ENCODE data around the gene KRTDAP.
"Not testable (repeated sequence)": the region's sequence is repeated elsewhere in the genome, so short reads cannot be mapped to it uniquely, and the experiment has no call there.

The KRTDAP gene

DNA sequence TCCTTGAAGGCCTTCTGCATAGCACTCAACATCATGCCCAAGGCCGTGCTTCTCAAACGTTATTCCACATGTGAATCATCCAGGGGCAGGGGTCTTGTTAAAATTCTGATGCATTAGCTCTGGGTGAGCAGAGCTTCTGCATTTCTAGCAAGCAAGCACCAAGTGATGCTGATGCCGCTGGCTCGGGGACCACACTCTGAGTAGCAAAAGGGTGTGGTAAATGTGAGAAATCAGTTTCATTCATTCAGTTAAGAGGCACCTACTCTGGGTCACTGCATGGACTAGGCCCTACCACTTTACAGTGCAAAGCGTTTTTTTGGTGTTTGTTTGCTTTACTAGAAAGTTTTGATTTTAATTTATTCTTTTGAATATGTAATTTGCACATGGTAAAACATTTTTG, 7.2 kb downstream of the KRTDAP start:
- no peak for DNase-seq

DNA sequence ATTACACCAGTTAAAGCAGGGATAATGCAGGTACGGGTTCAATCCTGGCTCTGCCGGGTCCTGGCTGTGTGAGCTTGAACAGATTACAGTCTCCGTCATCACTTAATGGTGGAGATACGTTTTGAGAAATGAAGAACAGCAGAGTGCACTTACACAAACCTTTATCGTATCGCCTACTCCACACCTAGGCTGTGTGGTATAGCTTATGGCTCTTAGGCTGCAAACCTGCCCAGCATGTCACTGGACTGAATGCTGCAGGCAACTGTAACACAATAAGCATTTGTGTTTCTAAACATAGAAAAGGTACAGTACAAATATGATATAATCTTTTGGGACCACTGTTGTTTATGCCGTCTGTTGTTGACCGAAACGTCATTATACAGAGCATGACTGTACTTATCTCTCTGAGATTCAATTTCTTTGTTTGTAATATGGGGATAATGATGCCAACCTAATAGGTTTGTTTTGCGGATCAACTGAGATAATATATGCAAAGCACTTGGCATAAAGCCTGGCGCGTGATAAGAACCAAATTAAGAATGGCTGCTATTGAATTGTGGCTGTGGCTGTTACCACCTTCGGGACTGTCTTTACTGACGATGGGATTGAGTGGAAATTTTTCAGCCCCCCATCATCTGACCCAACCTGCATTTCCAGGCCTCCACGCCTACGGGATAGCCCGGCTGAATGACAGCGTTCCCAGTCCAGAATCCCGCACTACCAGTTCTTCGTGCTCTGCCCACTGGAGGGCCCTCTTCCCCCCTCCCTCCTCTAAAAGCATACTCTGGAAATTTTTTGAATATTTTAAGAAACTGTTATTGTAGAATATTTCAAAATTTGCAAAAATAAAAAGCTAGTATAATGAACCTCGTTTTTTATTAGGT, 11.2 kb downstream of the KRTDAP start:
- DNase-seq = no peak

DNA sequence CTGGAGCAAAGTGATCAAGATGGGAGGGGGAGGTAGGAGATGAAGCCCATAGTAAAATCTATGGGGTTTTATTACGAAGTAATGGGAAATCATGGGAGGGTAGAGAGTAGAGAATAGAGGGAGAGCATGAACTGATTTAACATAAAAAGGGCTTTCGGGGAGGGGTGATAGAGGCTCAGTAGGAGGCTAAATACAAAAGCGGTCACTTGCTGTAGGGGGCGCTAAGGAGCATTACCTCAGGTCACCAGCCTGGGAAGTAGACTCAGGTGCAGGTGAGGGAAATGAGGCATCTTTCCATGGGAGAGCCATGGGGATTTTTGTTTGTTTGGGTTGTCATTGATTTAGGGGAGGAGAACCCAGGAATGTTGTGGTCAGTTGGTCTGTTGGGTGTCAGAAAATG, 14.1 kb downstream of the KRTDAP start:
- no peak for DNase-seq

DNA sequence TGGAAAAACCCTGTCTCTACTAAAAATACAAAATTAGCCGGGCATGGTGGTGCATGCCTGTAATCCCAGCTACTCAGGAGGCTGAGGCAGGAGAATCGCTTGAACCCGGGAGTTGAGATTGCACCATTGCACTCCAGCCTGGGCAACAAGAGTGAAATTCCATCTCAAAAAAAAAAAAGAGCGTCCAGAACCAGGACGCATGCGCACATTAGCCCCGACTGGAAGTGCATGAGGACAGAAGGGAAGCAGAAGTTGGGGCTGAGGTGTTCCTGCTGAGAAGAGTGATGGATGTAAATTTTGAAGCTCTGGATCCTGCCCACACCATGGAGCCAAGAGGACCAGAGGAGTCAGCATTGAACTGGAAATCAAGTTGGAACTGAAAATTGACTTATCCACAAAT, 15.7 kb downstream of the KRTDAP start:
- not testable (repeated sequence) for DNase-seq

GRCh38 chr19:35474104-35474503, 16.2 kb downstream of the KRTDAP start:
- no peak for DNase-seq

DNA sequence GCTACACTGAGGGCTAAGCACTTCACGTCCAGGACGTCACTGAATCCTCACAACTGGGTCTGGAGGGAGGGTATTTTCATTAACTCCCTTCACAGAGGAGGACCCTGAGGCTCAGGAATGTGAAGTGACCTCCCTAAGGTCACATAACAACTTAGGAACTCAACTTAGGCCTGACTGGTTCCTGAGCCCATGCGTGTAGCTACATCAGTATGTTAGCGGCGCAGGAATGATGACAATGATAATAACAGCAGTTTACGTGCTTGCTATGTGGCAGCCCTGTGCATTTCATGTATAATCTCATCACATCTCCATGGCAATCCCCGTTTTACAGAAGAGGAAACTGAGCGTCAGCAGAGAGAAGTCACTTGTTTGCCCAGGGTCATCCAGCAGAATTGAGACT, 18.3 kb downstream of the KRTDAP start:
- no peak for DNase-seq

DNA sequence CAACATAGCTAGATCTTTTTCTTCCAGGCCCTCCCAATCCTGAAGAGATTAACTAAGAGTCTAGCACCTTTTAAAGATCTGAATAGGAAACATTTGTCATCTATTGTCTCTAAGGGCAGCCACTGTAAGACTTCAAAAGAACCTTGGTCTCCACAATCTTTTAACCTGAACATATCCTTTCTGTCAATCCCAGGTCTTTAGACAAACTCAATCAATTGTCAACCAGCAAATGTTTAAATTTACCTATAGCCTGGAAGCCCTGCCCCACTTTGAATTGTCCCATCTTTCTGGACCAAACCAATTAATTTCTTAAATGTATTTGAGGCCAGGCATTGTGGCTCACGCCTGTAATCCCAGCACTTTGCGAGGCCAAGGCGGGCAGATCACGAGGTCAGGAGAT, 19.2 kb downstream of the KRTDAP start:
- DNase-seq = not testable (repeated sequence)

DNA sequence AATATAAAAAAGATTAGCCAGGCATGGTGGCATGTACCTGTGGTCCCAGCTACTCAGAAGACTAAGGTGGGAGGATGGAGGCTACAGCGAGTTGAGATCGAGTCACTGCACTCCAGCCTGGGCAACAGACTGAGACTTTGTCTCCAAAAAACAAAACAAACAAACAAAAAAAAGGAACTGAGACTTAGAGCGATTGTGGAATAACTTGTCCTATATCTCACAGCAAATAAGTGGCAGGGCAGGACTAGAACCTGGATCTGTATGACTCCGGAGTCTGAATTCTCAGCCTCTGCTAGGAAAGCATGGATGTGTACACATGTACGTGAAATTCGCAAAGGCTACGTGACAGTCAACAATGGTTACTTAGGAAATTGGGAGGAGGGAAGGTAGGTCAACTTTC, 20.1 kb downstream of the KRTDAP start:
- DNase-seq = no peak

- no peak for DNase-seq
Measured at GRCh38 chr19:35468637-35469036, 21.6 kb downstream of the KRTDAP start.

GRCh38 chr19:35466259-35466658, 24.0 kb downstream of the KRTDAP start:
- no peak for DNase-seq

- DNase-seq = not testable (repeated sequence)
Measured at GRCh38 chr19:35462956-35463355, 27.3 kb downstream of the KRTDAP start.

DNA sequence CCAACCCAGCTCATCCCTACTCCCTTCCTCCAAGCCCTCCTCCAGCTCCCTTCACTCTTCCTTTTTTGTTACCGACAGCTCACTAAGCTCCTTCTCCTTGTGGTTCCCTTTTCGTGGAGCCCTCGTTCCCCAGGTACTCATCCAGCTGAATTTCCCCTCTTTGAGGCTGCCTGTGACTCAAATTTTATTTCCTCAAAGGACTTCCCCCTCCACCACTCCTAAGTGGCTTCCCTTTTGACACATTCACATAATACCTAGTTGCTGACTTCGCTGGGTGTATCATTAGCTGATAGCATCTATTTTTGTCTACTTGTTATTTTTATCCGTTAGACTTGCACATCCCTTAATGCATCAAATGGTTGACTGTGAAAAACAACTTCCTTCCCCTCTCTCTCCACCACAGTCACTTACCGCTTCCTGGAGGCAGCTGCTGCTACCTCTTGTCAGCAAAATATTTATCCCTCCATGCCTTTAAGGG, 27.7 kb downstream of the KRTDAP start:
- no peak for DNase-seq

DNA sequence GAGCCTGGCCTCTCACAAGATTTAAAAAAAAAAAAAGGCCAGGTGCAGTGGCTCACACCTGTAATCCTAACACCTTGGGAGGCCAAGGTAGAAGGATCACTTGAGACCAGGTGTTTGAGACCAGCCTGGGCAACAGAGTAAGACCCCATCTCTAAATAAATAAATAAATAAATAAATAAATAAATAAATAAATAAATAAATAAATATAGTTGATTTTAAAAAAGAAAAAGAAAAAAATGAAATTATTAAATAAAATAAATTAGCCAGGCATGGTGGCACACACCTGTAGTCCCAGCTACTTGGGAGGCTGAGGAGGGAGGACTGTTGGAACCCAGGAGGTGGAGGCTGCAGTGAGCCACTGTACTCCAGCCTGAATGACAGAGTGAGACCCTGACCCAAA, 28.5 kb downstream of the KRTDAP start:
- DNase-seq = not testable (repeated sequence)

DNA sequence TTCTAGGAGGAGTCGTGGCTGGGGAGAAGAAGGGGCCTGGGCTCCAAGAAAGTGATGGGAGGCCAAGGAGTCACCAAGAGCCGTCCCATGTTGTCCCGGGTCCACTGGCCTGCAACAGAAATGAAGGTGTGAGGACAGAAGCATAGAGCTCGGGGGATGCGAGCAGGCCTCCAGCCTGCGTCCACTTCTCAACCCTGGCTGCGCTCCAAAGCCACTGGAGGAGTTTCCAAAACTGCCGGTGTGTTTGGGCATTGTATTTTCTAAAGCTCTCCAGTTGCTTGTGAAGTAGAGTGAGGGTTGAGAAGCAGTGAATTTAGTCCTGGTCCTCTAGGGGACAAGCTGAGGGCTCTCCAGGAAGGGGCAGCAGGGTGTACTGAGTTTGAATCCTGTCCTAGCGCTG, 29.2 kb downstream of the KRTDAP start:
- DNase-seq = no peak

DNA sequence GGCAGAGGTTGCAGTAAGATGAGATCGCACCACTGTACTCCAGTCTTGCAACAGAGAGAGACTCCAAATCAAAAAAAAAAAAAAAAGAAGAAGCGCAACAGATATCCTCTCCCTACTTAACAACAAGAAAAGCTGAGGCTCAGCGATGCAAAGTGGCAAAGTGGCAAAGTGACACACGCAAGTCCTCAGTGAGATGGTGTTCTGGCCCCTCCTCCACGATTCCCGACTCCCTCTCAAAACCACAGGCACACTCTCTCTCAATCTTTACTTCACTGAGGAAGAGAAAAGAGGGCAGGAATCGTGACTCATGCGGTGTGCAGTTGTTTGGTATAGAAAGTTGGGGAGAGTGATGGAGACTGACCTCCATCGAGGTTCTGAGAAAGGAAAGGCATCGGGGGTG, 29.7 kb downstream of the KRTDAP start:
- DNase-seq = no peak

- no peak for DNase-seq
Measured at GRCh38 chr19:35459414-35460082, 30.7 kb downstream of the KRTDAP start.

DNA sequence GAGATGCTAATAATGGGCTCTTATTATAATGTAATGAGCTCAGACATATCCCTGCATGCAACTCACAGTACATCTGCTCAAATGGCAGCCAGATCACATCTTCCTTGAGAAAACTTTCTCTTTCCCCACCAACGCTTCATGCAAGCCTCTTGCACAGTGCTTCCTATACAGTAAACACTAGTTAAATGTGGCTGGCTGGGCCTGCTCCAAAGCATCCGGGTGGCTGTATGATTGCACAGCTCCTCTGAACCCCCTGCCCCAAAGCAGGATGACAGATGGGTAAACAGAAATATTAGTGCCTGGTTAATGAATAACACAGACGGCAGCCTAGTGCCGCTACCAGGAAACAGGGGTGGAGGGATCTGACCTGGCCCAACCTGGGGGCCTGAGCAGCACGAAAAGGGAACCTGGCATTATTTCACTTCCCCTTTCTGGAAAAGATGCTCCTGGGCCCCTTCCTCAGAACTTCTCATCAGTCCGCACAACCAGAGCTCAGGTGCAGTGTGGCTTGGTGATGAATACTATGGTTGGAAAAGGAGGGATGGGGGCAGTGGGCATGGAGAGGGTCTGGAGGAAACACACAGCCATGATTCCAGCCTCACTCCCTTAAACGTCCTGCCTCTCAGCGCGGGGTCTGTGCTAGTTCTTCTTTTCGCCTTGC, 31.4 kb downstream of the KRTDAP start:
- no peak for DNase-seq

GRCh38 chr19:35458192-35458591, 32.1 kb downstream of the KRTDAP start:
- no peak for DNase-seq

GRCh38 chr19:35457173-35457572, 33.1 kb downstream of the KRTDAP start:
- DNase-seq = no peak

DNA sequence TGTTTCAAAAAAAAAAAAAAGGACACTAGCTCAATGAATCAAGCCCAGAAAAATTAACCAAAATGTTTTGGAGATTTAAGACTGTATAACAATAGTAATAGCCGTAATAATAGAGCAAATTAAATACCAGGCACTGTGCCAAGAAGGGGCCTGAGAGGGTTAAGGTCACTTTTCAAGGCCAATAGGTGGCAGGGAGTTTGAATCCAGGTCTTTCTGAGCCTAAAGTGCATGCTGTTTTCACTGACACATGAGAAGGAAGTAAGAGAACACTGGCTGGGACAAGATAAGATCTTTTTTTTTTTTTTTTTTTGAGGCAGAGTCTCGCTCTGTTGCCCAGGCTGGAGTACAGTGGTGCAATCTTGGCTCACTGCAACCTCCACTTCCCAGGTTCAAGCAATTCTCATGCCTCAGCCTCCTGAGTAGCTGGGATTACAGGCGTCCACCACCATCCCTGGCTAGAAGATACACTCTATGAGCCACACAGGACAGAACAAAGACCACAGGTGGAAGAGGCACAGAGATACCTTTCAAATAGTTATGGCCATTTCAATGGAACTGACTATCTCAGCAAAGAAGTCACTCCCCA, 34.6 kb downstream of the KRTDAP start:
- no peak for DNase-seq

DNA sequence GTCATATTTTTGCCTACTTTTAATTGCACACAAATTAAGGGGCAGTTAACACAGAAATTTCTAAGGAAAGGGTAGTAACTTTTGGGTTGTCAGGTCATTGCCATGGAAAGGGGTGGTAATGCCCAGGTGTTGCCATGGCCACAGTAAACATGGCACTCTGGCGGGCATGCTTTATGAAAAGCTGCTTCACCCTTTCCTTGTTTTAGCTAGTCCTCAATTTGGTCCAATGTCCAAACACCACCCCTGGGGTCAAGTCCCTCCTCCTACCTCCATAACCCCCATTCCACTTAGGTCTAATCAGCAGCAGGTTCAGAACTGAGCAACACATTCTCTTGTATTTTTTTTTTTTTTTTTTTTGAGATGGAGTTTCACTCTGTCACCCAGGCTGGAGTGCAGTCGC, 35.6 kb downstream of the KRTDAP start:
- DNase-seq = no peak

- DNase-seq = no peak
Measured at GRCh38 chr19:35451338-35452096, 38.7 kb downstream of the KRTDAP start.

Data from NCI-H774 (cell line).